GM13976 (cell line): ENCODE data around the gene ZBTB32.

Experiments
- DNase-seq: peaks from one replicate; pipeline ENCODE4 v3.0.0; 2012; ENCODE audit warnings: low spot score
- CTCF ChIP-seq: IDR thresholded peaks from 2 replicates; pipeline ENCODE4 v1.5.1; 2012; ENCODE audit warnings: borderline replicate concordance, mild to moderate bottlenecking; ENCODE audit not compliant: insufficient read depth; ENCODE audit errors: extremely low read depth, missing control alignments, control extremely low read depth
- in situ Hi-C: fragments of 300-500 bp; cut with MboI; formaldehyde crosslinking; loops from one replicate; pipeline ENCODE4 v1.12.0; 2022; ENCODE audit warnings: low sequenced_read_pairs, mixed read lengths, inconsistent platforms; ENCODE audit not compliant: unreplicated experiment

Gene ZBTB32

GRCh38 chr19:35739275-35740107 lies 35.1 kb downstream of the ZBTB32 start:
- DNase-seq = no peak
- in situ Hi-C loops = no loop called here
- no peak for TF ChIP-seq CTCF

GRCh38 chr19:35740108-35740422 lies 35.7 kb downstream of the ZBTB32 start:
- DNase-seq = no peak
- TF ChIP-seq CTCF = no peak
- in situ Hi-C loops = no loop called here

GRCh38 chr19:35740423-35741202 lies 36.3 kb downstream of the ZBTB32 start:
- peak; percentile 99 for DNase-seq
- in situ Hi-C loops = no loop called here
- peak; percentile 8 for TF ChIP-seq CTCF

- no peak for TF ChIP-seq CTCF
- no peak for DNase-seq
- in situ Hi-C loops = no loop called here
Measured at GRCh38 chr19:35741203-35741515, 36.8 kb downstream of the ZBTB32 start.

GRCh38 chr19:35742121-35742724 lies 37.9 kb downstream of the ZBTB32 start, which contains the start of gene IGFLR1:
IGFLR1 (minus strand) TSS chr19:35742452; CDS start chr19:35741180, 1,272 bp downstream.
- no peak for TF ChIP-seq CTCF
- DNase-seq = peak; percentile 73
- in situ Hi-C loops = no loop called here

GRCh38 chr19:35743640-35744429 lies 39.5 kb downstream of the ZBTB32 start:
- in situ Hi-C loops = no loop called here
- no peak for TF ChIP-seq CTCF
- no peak for DNase-seq
